ENCODE measurements around the gene SEC61A1.

Gene SEC61A1

DNA sequence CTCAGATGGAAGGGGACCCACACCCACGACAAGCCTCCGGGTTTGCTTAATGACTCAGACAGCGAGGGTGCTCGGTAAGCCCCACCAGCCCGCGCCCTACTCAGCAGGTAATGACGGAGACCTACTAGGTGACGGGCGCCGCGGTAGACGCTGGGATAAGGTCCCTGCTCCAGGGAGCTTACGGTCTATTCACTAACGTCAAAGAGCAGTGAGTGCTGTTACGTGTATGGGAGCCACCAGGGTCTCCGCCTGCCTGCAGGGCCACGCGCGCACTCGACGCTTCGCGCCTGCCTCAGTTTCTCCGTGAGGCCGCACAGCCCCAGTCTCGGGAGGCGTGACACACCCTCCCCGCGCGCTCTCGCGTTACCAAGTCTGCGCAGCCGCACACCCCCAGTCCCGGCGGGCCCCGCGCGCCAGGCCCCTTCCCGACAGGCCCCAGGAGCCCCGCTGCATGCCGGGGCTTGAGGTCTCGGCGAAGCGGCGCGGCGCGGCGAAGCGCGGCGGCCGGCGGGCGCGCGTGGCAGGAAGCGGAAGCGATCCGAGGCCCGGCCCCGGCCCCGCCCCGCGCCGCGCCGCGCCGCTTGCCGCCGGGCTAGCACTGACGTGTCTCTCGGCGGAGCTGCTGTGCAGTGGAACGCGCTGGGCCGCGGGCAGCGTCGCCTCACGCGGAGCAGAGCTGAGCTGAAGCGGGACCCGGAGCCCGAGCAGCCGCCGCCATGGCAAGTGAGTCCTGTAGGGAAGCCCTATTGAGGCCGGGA is at the start of gene SEC61A1:
Gene SEC61A1, plus strand, starts transcription at position 601 of the 758 bp plus-strand sequence. Its CDS starts 116 bp downstream, at position 717.
- H3K4me3 ChIP-seq (ENCODE audit: low read depth, low read length) = peak within 1 kb of the TSS; percentile 95
- TF ChIP-seq, protein P1, sequence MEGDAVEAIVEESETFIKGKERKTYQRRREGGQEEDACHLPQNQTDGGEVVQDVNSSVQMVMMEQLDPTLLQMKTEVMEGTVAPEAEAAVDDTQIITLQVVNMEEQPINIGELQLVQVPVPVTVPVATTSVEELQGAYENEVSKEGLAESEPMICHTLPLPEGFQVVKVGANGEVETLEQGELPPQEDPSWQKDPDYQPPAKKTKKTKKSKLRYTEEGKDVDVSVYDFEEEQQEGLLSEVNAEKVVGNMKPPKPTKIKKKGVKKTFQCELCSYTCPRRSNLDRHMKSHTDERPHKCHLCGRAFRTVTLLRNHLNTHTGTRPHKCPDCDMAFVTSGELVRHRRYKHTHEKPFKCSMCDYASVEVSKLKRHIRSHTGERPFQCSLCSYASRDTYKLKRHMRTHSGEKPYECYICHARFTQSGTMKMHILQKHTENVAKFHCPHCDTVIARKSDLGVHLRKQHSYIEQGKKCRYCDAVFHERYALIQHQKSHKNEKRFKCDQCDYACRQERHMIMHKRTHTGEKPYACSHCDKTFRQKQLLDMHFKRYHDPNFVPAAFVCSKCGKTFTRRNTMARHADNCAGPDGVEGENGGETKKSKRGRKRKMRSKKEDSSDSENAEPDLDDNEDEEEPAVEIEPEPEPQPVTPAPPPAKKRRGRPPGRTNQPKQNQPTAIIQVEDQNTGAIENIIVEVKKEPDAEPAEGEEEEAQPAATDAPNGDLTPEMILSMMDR (IDR thresholded peaks at IDR 0.05; ENCODE audit: low read depth, low read length) = no peak
- peak; percentile 96 for DNase-seq (ENCODE audit: low read depth, low spot score)
- in situ Hi-C loops (cut with HindIII; ENCODE audit: low sequenced_read_pairs) = no loop called here

DNA sequence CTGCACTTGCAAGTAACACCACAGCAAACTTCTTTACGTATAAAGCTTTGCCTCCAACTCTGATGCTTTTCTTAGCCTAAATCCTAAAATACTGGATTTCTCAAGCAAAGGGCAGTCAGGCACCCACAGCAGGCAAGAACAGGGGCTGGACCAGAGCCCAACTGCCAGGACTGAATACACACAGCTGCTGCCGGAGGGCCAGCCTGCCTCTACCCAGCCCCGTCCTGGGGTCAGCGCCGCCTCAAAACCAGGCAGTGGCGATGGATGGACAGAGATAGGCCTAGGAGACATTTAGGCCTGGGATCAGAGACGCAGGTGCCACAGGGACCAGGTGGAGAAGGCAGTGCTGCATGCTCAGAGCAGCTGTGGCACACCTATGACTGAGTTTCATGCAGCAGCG is 47.6 kb upstream of the SEC61A1 start:
- no peak for DNase-seq (ENCODE audit: low read depth, low spot score)
- H3K4me3 ChIP-seq (ENCODE audit: low read depth, low read length) = no peak overlapping the region
- TF ChIP-seq, protein P1 (IDR thresholded peaks at IDR 0.05; ENCODE audit: low read depth, low read length) = no peak
- in situ Hi-C loops (cut with HindIII; ENCODE audit: low sequenced_read_pairs) = no loop called here

DNA sequence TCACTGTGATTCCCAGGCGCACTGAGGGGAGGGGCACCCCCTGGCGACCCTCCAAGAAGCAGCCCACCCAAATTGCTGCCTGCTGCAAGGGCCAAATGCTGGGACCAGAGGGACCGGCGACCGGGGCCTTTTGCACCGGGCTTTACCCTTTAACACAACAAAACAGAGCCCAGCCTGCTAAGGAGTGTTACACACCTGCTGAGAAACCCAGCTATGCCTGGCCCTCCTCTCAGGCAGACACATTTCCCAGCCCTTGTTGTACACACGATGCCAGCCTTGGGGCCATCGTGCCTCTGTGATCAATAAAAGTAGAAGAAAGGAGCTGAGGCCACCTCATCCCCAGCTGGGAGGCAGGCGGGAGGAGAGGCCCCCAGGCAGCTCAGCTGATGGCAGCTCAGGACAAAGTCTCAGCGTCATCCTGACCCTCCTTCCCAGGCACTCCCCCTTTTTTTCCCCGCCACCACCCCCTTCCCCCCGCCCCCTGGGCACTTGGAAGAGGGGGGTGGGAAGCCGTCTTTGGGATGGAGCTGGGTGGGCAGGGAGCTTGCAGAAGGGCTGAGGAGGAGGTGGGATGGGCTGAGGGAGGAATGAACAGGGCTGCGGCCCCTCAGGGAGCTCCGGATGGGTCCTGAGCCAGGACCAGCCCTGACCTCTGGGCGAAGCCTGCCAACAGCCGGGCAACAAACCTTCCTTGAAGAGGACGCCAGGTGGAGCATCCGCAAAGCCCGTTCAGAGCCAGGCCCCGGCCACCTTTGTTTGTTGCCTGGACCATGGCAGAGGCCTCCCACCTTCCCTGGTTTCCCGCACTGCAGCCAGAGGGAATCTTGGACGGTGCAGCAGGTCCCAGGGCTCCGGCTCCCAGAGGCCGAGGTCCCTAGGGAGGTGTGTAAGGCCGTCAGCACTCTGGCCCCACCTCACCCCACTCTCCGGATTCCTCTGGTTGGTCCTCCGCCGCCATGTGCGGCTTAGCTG is 45.9 kb upstream of the SEC61A1 start:
- TF ChIP-seq, protein P1 (IDR thresholded peaks at IDR 0.05; ENCODE audit: low read depth, low read length) = no peak
- no peak overlapping the region for H3K4me3 ChIP-seq (ENCODE audit: low read depth, low read length)
- DNase-seq (ENCODE audit: low read depth, low spot score) = no peak
- in situ Hi-C loops (cut with HindIII; ENCODE audit: low sequenced_read_pairs) = no loop called here

DNA sequence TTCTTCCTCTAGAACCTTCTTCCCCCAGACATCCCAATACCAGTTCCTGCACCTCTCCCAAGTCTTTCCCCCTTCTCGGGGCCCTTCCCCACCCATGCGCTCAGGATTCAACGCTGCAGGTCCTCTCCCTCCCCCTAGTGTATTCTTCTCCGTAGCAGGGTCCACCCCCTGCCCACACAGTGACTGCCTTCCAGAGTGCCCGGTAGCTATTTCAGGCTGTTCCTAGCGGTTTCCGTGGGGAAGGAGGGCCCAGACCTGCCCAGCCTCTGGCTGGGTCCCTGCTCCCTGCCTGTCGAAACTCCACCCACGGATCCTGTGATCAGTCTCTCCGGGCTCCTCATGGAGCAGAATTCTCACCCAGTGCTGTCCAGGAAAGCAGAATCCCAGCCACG is 45.2 kb upstream of the SEC61A1 start:
- DNase-seq (ENCODE audit: low read depth, low spot score) = no peak
- in situ Hi-C loops (cut with HindIII; ENCODE audit: low sequenced_read_pairs) = no loop called here
- no peak overlapping the region for H3K4me3 ChIP-seq (ENCODE audit: low read depth, low read length)
- TF ChIP-seq, protein P1 (IDR thresholded peaks at IDR 0.05; ENCODE audit: low read depth, low read length) = no peak

DNA sequence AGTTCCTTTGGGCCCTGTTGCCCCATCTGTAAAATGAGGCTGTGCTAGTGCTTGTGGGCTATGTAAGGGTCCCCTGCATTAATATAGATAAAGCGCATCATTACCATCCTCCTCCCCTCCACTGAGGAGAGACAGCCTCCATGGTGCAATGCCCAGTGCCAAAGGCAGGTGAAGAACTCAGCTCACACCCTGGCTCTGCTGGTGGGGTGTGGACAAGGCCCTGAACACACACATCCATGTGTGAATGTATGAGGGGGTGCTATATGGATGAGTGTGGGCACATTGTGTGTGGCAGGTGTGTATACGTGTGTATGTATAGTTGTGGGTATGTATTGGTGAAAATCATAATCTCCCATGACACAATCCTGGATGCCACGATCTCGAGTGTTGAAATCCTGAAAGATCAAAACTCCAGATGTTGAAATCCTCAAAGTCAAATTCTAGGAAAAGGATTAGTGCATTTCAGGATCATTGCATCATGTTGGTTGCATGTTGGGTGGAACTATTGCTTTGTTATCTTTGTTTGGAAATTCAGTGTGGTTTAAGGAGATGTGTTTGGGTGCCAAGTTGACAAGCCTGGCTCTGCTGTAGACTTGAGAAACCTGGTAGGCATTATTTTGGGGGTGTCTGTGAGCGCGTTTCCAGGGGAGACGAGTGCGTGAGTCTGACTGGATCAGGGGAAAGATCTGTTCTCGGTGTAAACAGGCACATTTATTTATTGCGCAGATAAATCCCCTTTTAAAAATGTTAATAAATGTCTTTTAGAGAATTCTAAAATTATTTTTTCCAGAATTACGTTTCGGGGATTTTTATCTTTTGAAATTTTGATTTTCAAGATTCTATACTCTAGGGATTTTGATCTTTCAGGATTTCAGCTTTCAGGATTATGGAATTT is 42.0 kb upstream of the SEC61A1 start:
- peak; percentile 2 for DNase-seq (ENCODE audit: low read depth, low spot score)
- in situ Hi-C loops (cut with HindIII; ENCODE audit: low sequenced_read_pairs) = no loop called here

More for the DNA sequence above, 42.0 kb upstream of the SEC61A1 start:
- no peak overlapping the region for H3K4me3 ChIP-seq (ENCODE audit: low read depth, low read length)
- TF ChIP-seq, protein P1 (IDR thresholded peaks at IDR 0.05; ENCODE audit: low read depth, low read length) = no peak

All from astrocyte of the spinal cord (primary cell).